Right kidney (tissue), 1 donor: ENCODE results near the gene VSTM1.
A peak's percentile ranks its signal among the peaks of the same experiment; 100 is the strongest.

Experiments used
- DNase-seq: peaks from one replicate; pipeline ENCODE4 v3.0.0-alpha.2; 2016

VSTM1 gene

DNA sequence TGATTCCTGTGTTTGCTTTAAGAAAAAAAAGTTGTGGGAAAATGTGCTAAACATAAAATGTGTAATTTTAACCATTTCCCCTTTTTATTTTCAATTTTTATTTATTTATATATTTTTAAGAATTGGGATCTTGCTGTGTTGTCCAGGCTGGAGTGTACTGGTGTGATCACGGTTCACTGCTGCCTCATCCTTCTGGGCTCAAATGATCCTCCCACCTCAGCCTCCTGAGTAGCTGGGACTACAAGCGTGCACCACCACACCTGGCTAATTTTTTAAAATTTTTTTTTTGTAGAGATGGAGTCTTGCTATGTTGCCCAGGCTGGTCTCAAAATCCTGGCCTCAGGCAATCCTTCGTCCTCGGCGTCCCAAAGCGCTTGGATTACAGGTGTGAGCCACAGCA is 53.2 kb downstream of the VSTM1 start:
- no peak for DNase-seq

GRCh38 chr19:54009440-54009839 is 54.3 kb downstream of the VSTM1 start:
- no peak for DNase-seq

DNA sequence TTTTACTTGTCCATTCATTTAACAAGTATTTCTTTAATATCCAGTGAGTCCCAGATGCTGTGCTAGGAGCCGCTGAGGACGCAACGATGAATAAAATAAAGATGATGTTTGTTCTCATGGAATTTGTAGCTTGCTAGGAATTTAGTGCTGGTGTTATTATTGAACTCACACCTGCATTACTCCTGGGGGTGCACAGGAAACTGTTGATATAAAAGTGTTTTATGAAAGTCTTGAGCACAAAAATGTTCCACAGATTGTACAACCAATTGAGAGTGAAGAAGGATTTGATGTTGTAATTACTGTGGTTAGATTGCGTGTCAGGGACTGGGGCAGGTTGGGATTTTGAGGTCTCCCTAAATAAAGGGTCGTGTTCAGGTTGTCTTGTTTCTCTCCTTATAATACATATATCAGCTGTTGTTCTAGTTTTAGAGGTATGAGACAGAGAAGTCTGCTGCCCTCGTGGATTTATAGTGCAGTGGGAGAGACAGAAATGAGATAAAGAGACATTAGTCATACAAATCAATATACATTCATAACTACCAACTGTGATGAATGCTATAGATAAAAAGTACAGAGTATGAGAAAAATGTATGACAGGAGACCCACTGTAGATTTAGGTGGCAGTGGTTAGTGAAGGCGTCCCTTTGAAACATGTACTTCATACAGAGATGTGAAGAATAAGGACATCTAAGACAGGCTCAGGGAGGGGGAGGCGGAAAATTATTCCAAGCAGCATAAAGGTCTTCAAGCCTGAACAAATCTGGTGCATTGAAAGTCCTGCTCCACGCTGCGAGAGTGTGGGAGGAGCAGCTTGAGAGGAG is 61.0 kb downstream of the VSTM1 start:
- no peak for DNase-seq

DNA sequence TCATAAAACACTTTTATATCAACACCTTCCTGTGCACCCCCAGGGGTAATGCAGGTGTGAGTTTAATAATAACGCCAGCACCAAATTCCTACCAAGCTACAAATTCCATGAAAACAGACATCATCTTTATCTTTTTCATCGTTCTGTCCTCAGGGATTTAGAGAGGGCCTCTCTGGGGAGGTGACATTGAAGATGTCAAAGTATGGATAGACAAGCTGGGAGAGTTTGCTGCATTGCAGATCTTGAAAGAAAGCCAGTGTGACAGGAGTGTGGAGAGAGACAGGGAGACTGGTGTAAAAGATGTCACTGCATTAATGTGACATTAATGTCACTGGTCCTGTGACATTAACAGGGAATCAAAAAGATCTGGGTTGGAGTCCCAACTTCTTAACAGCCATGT is 62.2 kb downstream of the VSTM1 start:
- DNase-seq, result no peak

DNA sequence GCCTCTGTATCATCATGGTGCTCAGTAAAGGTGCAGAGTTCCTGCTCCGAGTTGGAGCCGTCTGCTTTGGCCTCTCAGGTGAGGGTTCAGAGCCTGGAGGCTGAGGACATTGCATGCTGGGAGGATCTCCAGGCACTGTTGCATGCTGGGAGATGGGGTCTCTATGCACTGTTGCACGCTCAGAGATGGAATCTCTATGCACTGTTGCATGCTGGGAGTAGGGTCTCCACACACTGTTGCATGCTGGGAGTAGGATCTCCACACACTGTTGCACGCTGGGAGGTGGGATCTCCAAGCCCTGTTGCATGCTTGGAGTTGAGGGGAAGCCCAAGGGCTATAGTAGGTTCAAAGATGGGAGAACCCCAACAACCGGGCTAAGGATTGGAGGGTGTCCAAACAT is 64.0 kb downstream of the VSTM1 start:
- DNase-seq, result no peak

DNA sequence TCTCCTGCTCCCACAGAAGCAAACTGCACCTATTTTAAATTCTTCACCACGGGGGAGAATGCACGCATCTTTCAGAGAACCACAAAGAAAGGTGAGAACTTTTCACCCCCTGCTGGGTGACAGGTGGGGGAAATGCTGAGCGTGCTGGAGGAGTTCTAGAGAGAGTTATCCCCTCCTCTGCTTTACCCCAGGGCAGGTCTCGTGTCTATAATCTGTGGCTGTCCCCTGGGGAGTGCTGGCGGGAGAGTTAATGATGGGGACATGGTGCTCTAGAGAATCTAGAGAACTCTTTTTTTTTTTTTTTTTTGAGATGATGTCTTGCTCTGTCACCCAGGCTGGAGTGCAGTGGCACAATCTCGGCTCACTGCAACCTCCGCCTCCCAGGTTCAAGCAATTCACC is 65.5 kb downstream of the VSTM1 start:
- no peak for DNase-seq

- no peak for DNase-seq
Measured at GRCh38 chr19:53994811-53995210, 68.9 kb downstream of the VSTM1 start.

GRCh38 chr19:53993448-53993847 is 70.2 kb downstream of the VSTM1 start:
- DNase-seq, result no peak

DNA sequence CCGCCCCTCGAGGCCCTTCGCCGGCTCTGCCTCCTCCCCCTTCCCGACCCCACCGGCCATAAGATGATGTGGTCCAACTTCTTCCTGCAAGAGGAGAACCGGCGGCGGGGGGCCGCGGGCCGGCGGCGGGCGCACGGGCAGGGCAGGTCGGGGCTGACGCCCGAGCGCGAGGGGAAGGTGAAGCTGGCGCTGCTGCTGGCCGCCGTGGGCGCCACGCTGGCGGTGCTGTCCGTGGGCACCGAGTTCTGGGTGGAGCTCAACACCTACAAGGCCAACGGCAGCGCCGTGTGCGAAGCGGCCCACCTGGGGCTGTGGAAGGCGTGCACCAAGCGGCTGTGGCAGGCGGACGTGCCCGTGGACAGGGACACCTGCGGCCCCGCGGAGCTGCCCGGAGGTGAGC is 70.9 kb downstream of the VSTM1 start:
- no peak for DNase-seq

DNA sequence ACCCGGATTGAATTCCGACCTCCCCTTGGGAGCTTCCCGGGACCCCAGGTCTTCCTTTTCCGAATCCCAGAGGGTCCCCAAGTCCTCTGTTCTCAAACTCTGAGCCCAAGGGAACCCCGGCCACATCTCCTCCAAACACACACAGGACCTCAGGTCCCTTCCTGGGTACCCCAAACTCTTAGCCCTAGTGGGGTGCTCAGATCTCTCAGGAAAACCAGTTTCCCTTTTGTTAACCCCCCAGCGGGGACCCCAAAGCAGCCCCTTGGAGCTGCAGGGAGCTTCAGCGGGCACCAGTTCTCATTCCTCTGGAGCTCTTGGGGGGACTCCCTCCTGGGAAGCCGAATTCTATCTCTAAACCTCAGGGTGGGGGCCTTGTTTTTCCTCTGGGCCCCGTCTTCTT is 71.5 kb downstream of the VSTM1 start:
- DNase-seq, result no peak

- peak; percentile 32 for DNase-seq
Measured at GRCh38 chr19:53991224-53992113, 72.2 kb downstream of the VSTM1 start, which contains the start of gene CACNG6. Gene CACNG6 (plus strand): TSS chr19:53991637. CDS start chr19:53992878, 1,241 bp downstream.
